ENCODE data around the gene PPP1R2. TPM values are rescaled to one million over a fixed set of nuclear protein-coding genes. Genes with fewer than 3 reads are reported as not detected.

The PPP1R2 gene
- total and polyA plus RNA-seq, 12 donors = 13.6 to 179 (median 49.5) TPM

DNA sequence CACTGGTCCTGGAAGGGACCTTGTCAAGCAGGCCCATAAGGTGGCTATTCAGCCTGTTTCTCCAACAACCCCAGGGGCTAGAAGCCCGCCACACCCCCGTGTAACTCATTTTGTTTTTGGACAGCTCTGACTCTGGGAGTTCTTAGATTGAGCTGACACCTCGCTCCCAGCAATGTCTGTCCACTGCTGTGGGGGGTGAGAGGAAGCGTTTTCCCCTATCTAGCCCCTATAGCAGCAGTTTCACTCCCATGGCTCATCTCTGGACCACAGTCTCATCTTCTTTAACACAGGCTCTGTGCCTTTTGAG lies 1.1 kb upstream of the PPP1R2 start:
- no peaks in the 10 kb centered on the region for H3K36me3 ChIP-seq (replicated peaks in 1 of 2)
- TF ChIP-seq, protein P1, sequence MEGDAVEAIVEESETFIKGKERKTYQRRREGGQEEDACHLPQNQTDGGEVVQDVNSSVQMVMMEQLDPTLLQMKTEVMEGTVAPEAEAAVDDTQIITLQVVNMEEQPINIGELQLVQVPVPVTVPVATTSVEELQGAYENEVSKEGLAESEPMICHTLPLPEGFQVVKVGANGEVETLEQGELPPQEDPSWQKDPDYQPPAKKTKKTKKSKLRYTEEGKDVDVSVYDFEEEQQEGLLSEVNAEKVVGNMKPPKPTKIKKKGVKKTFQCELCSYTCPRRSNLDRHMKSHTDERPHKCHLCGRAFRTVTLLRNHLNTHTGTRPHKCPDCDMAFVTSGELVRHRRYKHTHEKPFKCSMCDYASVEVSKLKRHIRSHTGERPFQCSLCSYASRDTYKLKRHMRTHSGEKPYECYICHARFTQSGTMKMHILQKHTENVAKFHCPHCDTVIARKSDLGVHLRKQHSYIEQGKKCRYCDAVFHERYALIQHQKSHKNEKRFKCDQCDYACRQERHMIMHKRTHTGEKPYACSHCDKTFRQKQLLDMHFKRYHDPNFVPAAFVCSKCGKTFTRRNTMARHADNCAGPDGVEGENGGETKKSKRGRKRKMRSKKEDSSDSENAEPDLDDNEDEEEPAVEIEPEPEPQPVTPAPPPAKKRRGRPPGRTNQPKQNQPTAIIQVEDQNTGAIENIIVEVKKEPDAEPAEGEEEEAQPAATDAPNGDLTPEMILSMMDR (IDR thresholded peaks at IDR 0.05) = no peak
- TF ChIP-seq POLR2A (IDR thresholded peaks at IDR 0.05) = no peak
- DNase-seq = peak in 1 of 7 donors; percentile 28
- peak overlapping the region in 1 of 5 donors; percentile 10 for H3K27ac ChIP-seq
- peaks cover 12 to 37% of the 10 kb centered on the region in 2 donors for H3K4me1 ChIP-seq (replicated peaks in 1 of 2)
- H3K27me3 ChIP-seq = no peaks in the 10 kb centered on the region
- intact Hi-C loops (cut with DNase I) = no loop called here
- H3K4me3 ChIP-seq = no peak overlapping the region
- no peaks in the 10 kb centered on the region for H3K9me3 ChIP-seq (replicated peaks in 1 of 3)
- WGBS, 4 donors = 65 to 90% (median 85%) methylated on average over 3 to 4 of the region's 4 CpGs

DNA sequence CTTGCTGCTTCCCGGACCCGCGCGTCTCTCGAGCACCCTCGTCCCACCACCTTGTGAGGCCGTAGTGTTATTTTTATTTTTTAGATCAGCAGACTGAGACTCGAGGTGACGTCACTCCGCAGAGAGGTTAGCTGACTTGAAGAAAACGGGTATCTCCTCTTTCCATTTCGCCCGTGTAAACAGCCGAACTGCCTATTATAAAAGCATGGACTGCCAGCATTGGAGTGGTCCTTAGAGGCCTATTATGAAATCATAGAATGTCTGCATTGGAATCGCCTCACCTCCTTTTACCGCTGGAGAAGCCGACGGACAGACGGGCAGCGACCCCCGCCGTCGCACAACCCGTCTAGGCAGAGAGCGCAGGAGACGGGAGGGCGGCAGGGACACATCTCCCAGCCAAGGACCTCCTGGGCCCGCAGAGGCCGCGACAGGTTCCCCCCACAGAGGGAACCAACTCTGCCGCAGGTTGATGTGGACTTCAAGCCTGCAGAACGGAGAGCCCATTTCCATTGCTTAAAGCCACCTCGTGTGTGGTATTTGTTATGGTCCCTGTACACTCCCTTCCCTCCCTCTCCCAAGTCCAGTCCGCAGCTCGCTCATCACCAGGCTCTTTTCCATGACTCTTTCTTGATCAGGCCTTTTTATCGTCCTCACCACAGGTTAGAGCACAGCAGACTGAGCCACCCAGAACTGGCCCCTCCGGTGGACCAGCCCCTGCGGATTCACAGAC lies 540 bp upstream of the PPP1R2 start:
- intact Hi-C loops (cut with DNase I) = no loop called here
- peaks cover 12 to 40% of the 10 kb centered on the region in 2 donors for H3K4me1 ChIP-seq (replicated peaks in 1 of 2)
- 15 to 22% (median 18%) methylated on average over 25 to 38 of the region's 38 CpGs for WGBS, 4 donors
- TF ChIP-seq, protein P1 (IDR thresholded peaks at IDR 0.05) = no peak
- TF ChIP-seq POLR2A (IDR thresholded peaks at IDR 0.05) = no peak
- H3K4me3 ChIP-seq = peak overlapping the region in 2 of 4 donors; percentile 68 to 97
- DNase-seq = peak in 2 of 7 donors; percentile 33 to 35
- no peaks in the 10 kb centered on the region for H3K9me3 ChIP-seq (replicated peaks in 1 of 3)
- no peaks in the 10 kb centered on the region for H3K36me3 ChIP-seq (replicated peaks in 1 of 2)
- peak overlapping the region in 3 of 5 donors; percentile 80 to 98 (median 87) for H3K27ac ChIP-seq
- no peaks in the 10 kb centered on the region for H3K27me3 ChIP-seq

DNA sequence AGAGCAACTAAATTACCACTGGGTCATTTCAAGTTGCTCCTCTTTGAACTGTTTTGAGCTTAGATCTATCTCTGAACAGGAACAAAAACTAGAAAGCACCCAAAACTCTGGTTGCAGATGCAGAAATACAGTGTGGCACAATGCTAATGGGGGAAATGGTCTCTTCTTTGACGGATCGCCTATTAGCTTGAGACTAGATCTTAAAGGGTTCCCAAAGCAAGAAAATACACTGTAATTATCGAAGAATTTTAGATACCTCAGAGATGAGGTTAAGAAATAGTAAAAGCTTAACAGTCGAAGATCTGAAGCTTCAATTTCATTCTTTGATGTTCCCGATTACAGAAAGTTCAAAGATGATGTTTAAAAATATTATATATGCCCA lies 818 bp downstream of the PPP1R2 start:
- TF ChIP-seq, protein P1 (IDR thresholded peaks at IDR 0.05) = no peak
- no peak for TF ChIP-seq POLR2A (IDR thresholded peaks at IDR 0.05)
- intact Hi-C loops (cut with DNase I) = no loop called here
- 0 to 1% (median 0%) methylated on average over 5 of the region's 5 CpGs for WGBS, 4 donors
- Histone ChIP-seq H3K4me1 (replicated peaks in 1 of 2) (peaks cover 12 to 42% of the 10 kb centered on the region in 2 donors), H3K27ac (peak overlapping the region in 4 of 5 donors; percentile 45 to 98 (median 84)), H3K4me3 (peak overlapping the region in 3 of 4 donors; percentile 68 to 97 (median 79)), H3K9me3 (replicated peaks in 1 of 3) (no peaks in the 10 kb centered on the region), H3K36me3 (replicated peaks in 1 of 2) (no peaks in the 10 kb centered on the region), H3K27me3 (no peaks in the 10 kb centered on the region)
- DNase-seq = no peak

DNA sequence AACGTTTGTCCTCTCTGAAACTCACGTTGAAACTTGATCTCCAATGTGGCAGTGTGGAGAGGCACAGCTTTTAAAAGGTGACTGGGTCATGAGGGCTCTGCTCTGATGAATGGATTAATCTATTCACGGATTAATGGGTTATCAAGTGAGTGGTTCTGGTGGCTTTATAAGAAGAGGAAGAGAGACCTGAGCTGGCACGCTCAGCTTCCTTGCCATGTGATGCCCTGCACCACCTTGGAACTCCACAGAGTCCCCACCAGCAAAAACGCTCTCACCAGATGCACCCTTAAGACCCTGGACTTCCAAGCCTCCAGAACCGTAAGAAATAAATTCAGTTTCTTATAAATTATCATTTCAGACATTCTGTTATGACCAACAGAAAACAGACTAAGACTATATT lies 2.6 kb downstream of the PPP1R2 start:
- Histone ChIP-seq H3K27ac (no peak overlapping the region), H3K9me3 (replicated peaks in 1 of 3) (no peaks in the 10 kb centered on the region), H3K27me3 (no peaks in the 10 kb centered on the region), H3K36me3 (replicated peaks in 1 of 2) (no peaks in the 10 kb centered on the region), H3K4me1 (replicated peaks in 1 of 2) (peaks cover 6 to 36% of the 10 kb centered on the region in 2 donors), H3K4me3 (peak overlapping the region in 1 of 4 donors; percentile 3)
- intact Hi-C loops (cut with DNase I) = no loop called here
- TF ChIP-seq POLR2A (IDR thresholded peaks at IDR 0.05) = no peak
- TF ChIP-seq, protein P1 (IDR thresholded peaks at IDR 0.05) = no peak
- 54 to 77% (median 62%) methylated on average over 6 of the region's 6 CpGs for WGBS, 4 donors
- no peak for DNase-seq
